ENCODE data around the gene HTATIP2.

DNA sequence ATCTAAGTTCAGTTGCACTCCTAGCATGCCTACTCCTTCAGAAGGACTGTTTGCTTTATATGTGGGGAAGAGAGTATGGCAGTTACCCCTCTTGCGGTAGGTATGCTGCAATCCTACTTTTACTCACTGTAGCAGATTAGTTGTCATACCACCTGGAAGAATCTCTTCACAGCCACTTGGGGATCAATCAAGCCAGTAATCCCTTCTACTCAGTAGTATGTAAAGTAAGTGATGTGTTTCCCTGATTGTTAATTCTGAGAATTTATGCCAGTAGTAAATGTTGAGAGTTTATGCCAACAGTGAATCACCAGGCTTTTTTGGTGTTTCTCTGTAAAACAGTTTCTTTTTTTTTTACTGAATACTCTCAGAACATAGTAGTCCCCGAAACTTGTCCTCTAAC, 58.4 kb downstream of the HTATIP2 start:
- TF ChIP-seq, protein P1, sequence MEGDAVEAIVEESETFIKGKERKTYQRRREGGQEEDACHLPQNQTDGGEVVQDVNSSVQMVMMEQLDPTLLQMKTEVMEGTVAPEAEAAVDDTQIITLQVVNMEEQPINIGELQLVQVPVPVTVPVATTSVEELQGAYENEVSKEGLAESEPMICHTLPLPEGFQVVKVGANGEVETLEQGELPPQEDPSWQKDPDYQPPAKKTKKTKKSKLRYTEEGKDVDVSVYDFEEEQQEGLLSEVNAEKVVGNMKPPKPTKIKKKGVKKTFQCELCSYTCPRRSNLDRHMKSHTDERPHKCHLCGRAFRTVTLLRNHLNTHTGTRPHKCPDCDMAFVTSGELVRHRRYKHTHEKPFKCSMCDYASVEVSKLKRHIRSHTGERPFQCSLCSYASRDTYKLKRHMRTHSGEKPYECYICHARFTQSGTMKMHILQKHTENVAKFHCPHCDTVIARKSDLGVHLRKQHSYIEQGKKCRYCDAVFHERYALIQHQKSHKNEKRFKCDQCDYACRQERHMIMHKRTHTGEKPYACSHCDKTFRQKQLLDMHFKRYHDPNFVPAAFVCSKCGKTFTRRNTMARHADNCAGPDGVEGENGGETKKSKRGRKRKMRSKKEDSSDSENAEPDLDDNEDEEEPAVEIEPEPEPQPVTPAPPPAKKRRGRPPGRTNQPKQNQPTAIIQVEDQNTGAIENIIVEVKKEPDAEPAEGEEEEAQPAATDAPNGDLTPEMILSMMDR (IDR thresholded peaks at IDR 0.05) = no peak
- no peak for TF ChIP-seq POLR2A (IDR thresholded peaks at IDR 0.05; ENCODE audit: low read length)
- no peak for TF ChIP-seq PBX3 (IDR thresholded peaks at IDR 0.05)
- TF ChIP-seq, protein P2, sequence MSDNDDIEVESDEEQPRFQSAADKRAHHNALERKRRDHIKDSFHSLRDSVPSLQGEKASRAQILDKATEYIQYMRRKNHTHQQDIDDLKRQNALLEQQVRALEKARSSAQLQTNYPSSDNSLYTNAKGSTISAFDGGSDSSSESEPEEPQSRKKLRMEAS (IDR thresholded peaks at IDR 0.05) = no peak
- no peak for TF ChIP-seq MAFK (IDR thresholded peaks at IDR 0.05; ENCODE audit: partially characterized antibody)
- TF ChIP-seq RNF2 (IDR thresholded peaks at IDR 0.05; ENCODE audit: borderline replicate concordance, low read depth) = no peak
- no peak for TF ChIP-seq RFX5 (IDR thresholded peaks at IDR 0.05)
- TF ChIP-seq SMC3 (IDR thresholded peaks at IDR 0.05) = no peak
- TF ChIP-seq USF2 (IDR thresholded peaks at IDR 0.05) = no peak
- no peak for TF ChIP-seq MYC (IDR thresholded peaks at IDR 0.05; ENCODE audit: borderline replicate concordance, low read length)
- TF ChIP-seq KDM1A (IDR thresholded peaks at IDR 0.05; ENCODE audit: low read depth) = no peak

Measured in A549 (cell line).